ENCODE data around the gene SLC22A9. TPM values are rescaled to one million over a fixed set of nuclear protein-coding genes. Genes with fewer than 3 reads are reported as not detected.
"Not testable (repeated sequence)": the region's sequence is repeated elsewhere in the genome, so short reads cannot be mapped to it uniquely, and the experiment has no call there.

SLC22A9 gene
- not detected in 2 replicates for total RNA-seq (2014; rRNA removed; shearing (Covaris generic); ENCODE audit: low replicate concordance)

GRCh38 chr11:63369165-63369970 is at the start of gene SLC22A9:
Gene SLC22A9, plus strand, starts transcription at chr11:63369785. Its CDS starts 272 bp downstream, at chr11:63370057.
- peaks cover 6% of the 10 kb centered on the region for H3K27me3 ChIP-seq
- no peaks in the 10 kb centered on the region for H3K9me3 ChIP-seq
- DNase-seq = no peak
- H3K36me3 ChIP-seq = no peaks in the 10 kb centered on the region
- no peak within 1 kb of the TSS for H3K4me3 ChIP-seq

GRCh38 chr11:63321723-63322122 is 47.9 kb upstream of the SLC22A9 start:
- Histone ChIP-seq H3K9me3 (no peaks in the 10 kb centered on the region), H3K36me3 (no peaks in the 10 kb centered on the region), H3K27me3 (no peaks in the 10 kb centered on the region; the same call in 1 of the 2 replicates), H3K4me3 (no peak overlapping the region)
- DNase-seq = no peak

- not testable (repeated sequence) for H3K36me3 ChIP-seq, H3K9me3 ChIP-seq, DNase-seq, H3K4me3 ChIP-seq, H3K27me3 ChIP-seq
These were observed 34.5 kb upstream of the SLC22A9 start for GRCh38 chr11:63335089-63335488.

- Histone ChIP-seq H3K36me3 (no peaks in the 10 kb centered on the region), H3K9me3 (no peaks in the 10 kb centered on the region), H3K4me3 (no peak overlapping the region), H3K27me3 (no peaks in the 10 kb centered on the region)
- DNase-seq = no peak
These were observed 32.5 kb upstream of the SLC22A9 start for GRCh38 chr11:63337070-63337469.

- H3K4me3 ChIP-seq = no peak overlapping the region
- DNase-seq = no peak
- H3K27me3 ChIP-seq = no peaks in the 10 kb centered on the region
- no peaks in the 10 kb centered on the region for H3K36me3 ChIP-seq
- H3K9me3 ChIP-seq = no peaks in the 10 kb centered on the region
These were observed 26.5 kb upstream of the SLC22A9 start for GRCh38 chr11:63343130-63343529.

- Histone ChIP-seq H3K27me3 (no peaks in the 10 kb centered on the region), H3K9me3 (no peaks in the 10 kb centered on the region), H3K4me3 (no peak overlapping the region), H3K36me3 (no peaks in the 10 kb centered on the region)
- DNase-seq = no peak
These were observed 17.4 kb upstream of the SLC22A9 start for GRCh38 chr11:63352144-63352543.

GRCh38 chr11:63362196-63362793 is 7.3 kb upstream of the SLC22A9 start:
- DNase-seq = no peak
- H3K27me3 ChIP-seq = no peaks in the 10 kb centered on the region
- H3K36me3 ChIP-seq = no peaks in the 10 kb centered on the region
- H3K4me3 ChIP-seq = no peak overlapping the region
- no peaks in the 10 kb centered on the region for H3K9me3 ChIP-seq

GRCh38 chr11:63369971-63370588 is 495 bp downstream of the SLC22A9 start:
- Histone ChIP-seq H3K4me3 (no peak overlapping the region), H3K9me3 (no peaks in the 10 kb centered on the region), H3K27me3 (peaks cover 11% of the 10 kb centered on the region), H3K36me3 (no peaks in the 10 kb centered on the region)
- no peak for DNase-seq

GRCh38 chr11:63371396-63371795 is 1.8 kb downstream of the SLC22A9 start:
- Histone ChIP-seq H3K27me3 (peaks cover 15% of the 10 kb centered on the region), H3K4me3 (no peak overlapping the region), H3K9me3 (no peaks in the 10 kb centered on the region), H3K36me3 (no peaks in the 10 kb centered on the region)
- no peak for DNase-seq

GRCh38 chr11:63375434-63375833 is 5.8 kb downstream of the SLC22A9 start:
- H3K9me3 ChIP-seq = no peaks in the 10 kb centered on the region
- H3K27me3 ChIP-seq = peaks cover 19% of the 10 kb centered on the region
- no peak for DNase-seq
- H3K4me3 ChIP-seq = no peak overlapping the region
- no peaks in the 10 kb centered on the region for H3K36me3 ChIP-seq

- no peaks in the 10 kb centered on the region for H3K36me3 ChIP-seq
- DNase-seq = no peak
- H3K27me3 ChIP-seq = peaks cover 8% of the 10 kb centered on the region; the same call in 1 of the 2 replicates
- H3K4me3 ChIP-seq = no peak overlapping the region
- H3K9me3 ChIP-seq = no peaks in the 10 kb centered on the region
These were observed 10.5 kb downstream of the SLC22A9 start for GRCh38 chr11:63380130-63380529.

- no peak for DNase-seq
- H3K36me3 ChIP-seq = no peaks in the 10 kb centered on the region
- H3K27me3 ChIP-seq = peaks cover 16% of the 10 kb centered on the region
- no peaks in the 10 kb centered on the region; the same call in 1 of the 2 replicates for H3K9me3 ChIP-seq
- no peak overlapping the region for H3K4me3 ChIP-seq
These were observed 26.1 kb downstream of the SLC22A9 start for GRCh38 chr11:63395697-63396096.

- Histone ChIP-seq H3K9me3 (no peaks in the 10 kb centered on the region), H3K36me3 (no peaks in the 10 kb centered on the region), H3K27me3 (peaks cover 11% of the 10 kb centered on the region), H3K4me3 (no peak overlapping the region)
- DNase-seq = no peak
These were observed 34.8 kb downstream of the SLC22A9 start for GRCh38 chr11:63404161-63404935.

GRCh38 chr11:63405114-63405513 is 35.5 kb downstream of the SLC22A9 start:
- no peaks in the 10 kb centered on the region for H3K9me3 ChIP-seq
- no peak for DNase-seq
- no peak overlapping the region for H3K4me3 ChIP-seq
- H3K36me3 ChIP-seq = no peaks in the 10 kb centered on the region
- peaks cover 11% of the 10 kb centered on the region for H3K27me3 ChIP-seq

GRCh38 chr11:63406458-63406857 is 36.9 kb downstream of the SLC22A9 start:
- DNase-seq = no peak
- H3K9me3 ChIP-seq = no peaks in the 10 kb centered on the region
- no peak overlapping the region for H3K4me3 ChIP-seq
- peaks cover 3% of the 10 kb centered on the region; the same call in 1 of the 2 replicates for H3K27me3 ChIP-seq
- H3K36me3 ChIP-seq = no peaks in the 10 kb centered on the region

GRCh38 chr11:63417174-63417852 is 47.7 kb downstream of the SLC22A9 start:
- Histone ChIP-seq H3K9me3 (no peaks in the 10 kb centered on the region), H3K27me3 (peaks cover 6% of the 10 kb centered on the region; the same call in 1 of the 2 replicates), H3K4me3 (no peak overlapping the region), H3K36me3 (no peaks in the 10 kb centered on the region)
- DNase-seq = no peak
